BE2C (cell line): ENCODE measurements around the gene SAMD11.
A peak's percentile ranks its signal among the peaks of the same experiment; 100 is the strongest.

Source experiments
- DNase-seq: peaks from one replicate; pipeline ENCODE4 v3.0.0-alpha.2; 2020
- H3K27me3 ChIP-seq: fragments of 250-450 bp; sonication (Bioruptor Pico); 2 replicates; pipeline ENCODE4 v1.5.1; 2020; ENCODE audit warnings: mild to moderate bottlenecking
- H3K36me3 ChIP-seq: fragments of 250-450 bp; sonication (Bioruptor Pico); 2 replicates; pipeline ENCODE4 v1.5.1; 2020; ENCODE audit warnings: mild to moderate bottlenecking
- H3K4me1 ChIP-seq: fragments of 250-450 bp; sonication (Bioruptor Pico); 2 replicates; pipeline ENCODE4 v1.5.1; 2020
- H3K4me3 ChIP-seq: 2 replicates; pipeline ENCODE4 v1.5.1; 2011; ENCODE audit warnings: low read depth, low read length
- H3K9me3 ChIP-seq: fragments of 250-450 bp; sonication (Bioruptor Pico); 2 replicates; pipeline ENCODE4 v1.5.1; 2020
- CTCF ChIP-seq: IDR thresholded peaks from 2 replicates; pipeline ENCODE4 v1.5.1; 2012; ENCODE audit warnings: mild to moderate bottlenecking, low read depth, low read length

The SAMD11 gene

DNA sequence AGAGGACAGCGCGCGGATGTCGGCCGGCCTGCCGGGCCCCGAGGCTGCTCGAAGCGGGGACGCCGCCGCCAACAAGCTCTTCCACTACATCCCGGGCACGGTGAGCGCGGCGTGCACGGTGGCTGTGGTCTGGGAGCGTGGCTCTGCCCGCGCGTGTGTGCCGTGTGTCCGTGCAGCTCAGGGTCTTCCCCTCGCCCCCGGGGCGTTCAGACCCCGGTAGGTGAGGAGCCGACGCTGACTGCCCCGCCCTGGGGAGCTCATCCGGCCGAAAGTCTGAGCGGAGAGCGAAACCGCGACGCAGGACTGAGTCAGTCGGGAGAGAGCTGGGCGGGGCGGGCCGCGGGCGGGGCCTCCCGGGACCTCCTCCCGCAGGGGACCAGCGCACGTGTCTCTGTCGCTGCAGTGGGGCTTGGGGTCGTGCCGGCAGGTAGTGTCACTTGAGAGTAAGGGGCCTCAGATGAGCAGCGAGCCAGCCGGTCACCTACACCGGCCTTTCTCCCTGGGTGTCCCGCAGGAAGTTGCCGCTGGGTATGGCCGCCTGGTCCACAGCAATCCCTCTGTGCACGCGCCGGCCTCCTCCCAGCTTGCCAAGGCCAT, 43.1 kb downstream of the SAMD11 start:
- Histone ChIP-seq H3K27me3 (peaks cover 17% of the 10 kb centered on the region), H3K4me1 (peaks cover 4% of the 10 kb centered on the region), H3K4me3 (peak overlapping the region; percentile 47), H3K9me3 (no peaks in the 10 kb centered on the region), H3K36me3 (peaks cover 21% of the 10 kb centered on the region)
- no peak for TF ChIP-seq CTCF
- DNase-seq: peak; percentile 65

GRCh38 chr1:967466-968343, 44.0 kb downstream of the SAMD11 start:
- Histone ChIP-seq H3K36me3 (peaks cover 16% of the 10 kb centered on the region), H3K27me3 (peaks cover 23% of the 10 kb centered on the region), H3K4me3 (no peak overlapping the region), H3K9me3 (no peaks in the 10 kb centered on the region), H3K4me1 (peaks cover 4% of the 10 kb centered on the region)
- no peak for DNase-seq
- no peak for TF ChIP-seq CTCF

- H3K27me3 ChIP-seq: peaks cover 23% of the 10 kb centered on the region
- H3K36me3 ChIP-seq: peaks cover 6% of the 10 kb centered on the region; the same call in 1 of the 2 replicates
Observed at GRCh38 chr1:969260-969855, 45.6 kb downstream of the SAMD11 start.

GRCh38 chr1:970242-970972, 46.7 kb downstream of the SAMD11 start:
- H3K4me1 ChIP-seq: peaks cover 4% of the 10 kb centered on the region
- peaks cover 23% of the 10 kb centered on the region for H3K27me3 ChIP-seq
- H3K9me3 ChIP-seq: no peaks in the 10 kb centered on the region
- H3K4me3 ChIP-seq: no peak overlapping the region
- no peak for DNase-seq
- peaks cover under 1% of the 10 kb centered on the region; the same call in 1 of the 2 replicates for H3K36me3 ChIP-seq
- no peak for TF ChIP-seq CTCF

More at GRCh38 chr1:969260-969855, 45.6 kb downstream of the SAMD11 start:
- Histone ChIP-seq H3K4me3 (no peak overlapping the region), H3K9me3 (no peaks in the 10 kb centered on the region), H3K4me1 (peaks cover 4% of the 10 kb centered on the region)
- TF ChIP-seq CTCF: no peak
- no peak for DNase-seq

GRCh38 chr1:970973-971730, 47.4 kb downstream of the SAMD11 start:
- TF ChIP-seq CTCF: no peak
- Histone ChIP-seq H3K4me1 (peaks cover 4% of the 10 kb centered on the region), H3K36me3 (no peaks in the 10 kb centered on the region), H3K4me3 (no peak overlapping the region), H3K27me3 (peaks cover 23% of the 10 kb centered on the region), H3K9me3 (no peaks in the 10 kb centered on the region)
- DNase-seq: no peak
